Loucy (cell line): ENCODE measurements around the gene RCAN3.

Experiments used
- H2AFZ ChIP-seq: fragments of 200-600 bp; sonication (generic); 2 replicates; pipeline ENCODE4 v1.6.0; 2016; ENCODE audit warnings: antibody characterized with exemption, mild to moderate bottlenecking, low read length, moderate library complexity
- H3F3A ChIP-seq: fragments of 200-600 bp; 2 replicates; pipeline ENCODE4 v1.6.0; 2016; ENCODE audit warnings: antibody characterized with exemption, low read depth, mild to moderate bottlenecking
- H3K27me3 ChIP-seq: fragments of 200-600 bp; sonication (generic); 2 replicates; pipeline ENCODE4 v1.6.1; 2014; ENCODE audit warnings: low read length, mild to moderate bottlenecking; ENCODE audit not compliant: insufficient read depth, poor library complexity, severe bottlenecking
- H3K36me3 ChIP-seq: fragments of 200-600 bp; sonication (generic); 2 replicates; pipeline ENCODE4 v1.6.1; 2016; ENCODE audit warnings: low read length; ENCODE audit not compliant: insufficient read depth
- H3K4me1 ChIP-seq: fragments of 200-600 bp; sonication (generic); 2 replicates; pipeline ENCODE4 v1.5.1; 2014; ENCODE audit warnings: low read length, mild to moderate bottlenecking; ENCODE audit not compliant: insufficient read depth, poor library complexity, severe bottlenecking
- H3K4me2 ChIP-seq: fragments of 200-600 bp; sonication (generic); 2 replicates; pipeline ENCODE4 v1.6.0; 2014; ENCODE audit warnings: antibody characterized with exemption, low read length, low read depth, mild to moderate bottlenecking; ENCODE audit not compliant: poor library complexity, severe bottlenecking
- H3K4me3 ChIP-seq: fragments of 200-600 bp; sonication (generic); 2 replicates; pipeline ENCODE4 v1.5.1; 2014; ENCODE audit warnings: low read length, mild to moderate bottlenecking, mixed read lengths; ENCODE audit not compliant: poor library complexity, severe bottlenecking
- H3K79me2 ChIP-seq: fragments of 200-600 bp; sonication (generic); 2 replicates; pipeline ENCODE4 v1.6.1; 2014; ENCODE audit warnings: low read length; ENCODE audit not compliant: insufficient read depth
- H3K9ac ChIP-seq: fragments of 200-600 bp; sonication (generic); 2 replicates; pipeline ENCODE4 v1.6.0; 2014; ENCODE audit warnings: mild to moderate bottlenecking, low read depth, low read length, moderate library complexity; ENCODE audit not compliant: poor library complexity, severe bottlenecking
- H3K9me2 ChIP-seq: fragments of 200-600 bp; sonication (generic); replicated peaks from 2 replicates; pipeline ENCODE4 v1.6.1; 2016; ENCODE audit warnings: low read depth, low read length, mixed read lengths
- H3K9me3 ChIP-seq: fragments of 200-600 bp; sonication (generic); 2 replicates; pipeline ENCODE4 v1.6.1; 2014; ENCODE audit warnings: mild to moderate bottlenecking, antibody characterized with exemption, low read length, low read depth; ENCODE audit not compliant: insufficient read depth
- H4K20me1 ChIP-seq: fragments of 200-600 bp; sonication (generic); 2 replicates; pipeline ENCODE4 v1.6.0; 2014; ENCODE audit warnings: antibody characterized with exemption, low read length, mild to moderate bottlenecking; ENCODE audit not compliant: insufficient read depth, poor library complexity, severe bottlenecking
- EZH2phosphoT487 ChIP-seq: fragments of 200-600 bp; IDR thresholded peaks from 2 replicates; pipeline ENCODE4 v1.6.1; 2018; ENCODE audit warnings: antibody characterized with exemption, mild to moderate bottlenecking, moderate library complexity, borderline replicate concordance
- TF ChIP-seq, protein P1 (sequence below): fragments of 200-600 bp; sonication (generic); conservative IDR thresholded peaks from 2 replicates; pipeline ENCODE4 v1.5.1; 2014; ENCODE audit warnings: mild to moderate bottlenecking, antibody characterized with exemption, low read length

The RCAN3 gene

DNA sequence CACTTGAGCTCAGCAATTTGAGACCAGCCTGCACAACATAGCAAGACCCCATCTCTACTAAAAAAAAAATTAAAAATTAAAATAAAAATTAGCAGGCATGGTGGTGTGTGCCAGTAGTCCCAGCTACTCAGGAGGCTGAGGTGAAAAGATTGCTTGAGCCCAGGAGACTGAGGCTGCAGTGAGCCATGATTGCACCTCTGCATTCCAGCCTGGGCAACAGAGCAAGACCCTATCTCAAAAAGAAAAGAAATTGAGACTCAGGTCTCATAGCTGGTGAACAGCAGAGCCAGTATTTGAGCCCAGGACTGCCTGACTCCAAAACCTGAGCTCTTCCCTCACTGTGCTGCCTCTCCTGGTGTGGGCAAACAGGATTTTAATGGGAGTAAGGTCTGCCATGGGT, 28.4 kb upstream of the RCAN3 start:
- H3K36me3 ChIP-seq = no peaks in the 10 kb centered on the region; the same call in 1 of the 2 replicates
- H3K4me1 ChIP-seq = peaks cover 12% of the 10 kb centered on the region
- no peaks in the 10 kb centered on the region for H3K79me2 ChIP-seq
- no peaks in the 10 kb centered on the region for H3K9me3 ChIP-seq
- H3K9ac ChIP-seq = no peak overlapping the region
- no peaks in the 10 kb centered on the region for H3F3A ChIP-seq
- H4K20me1 ChIP-seq = no peaks in the 10 kb centered on the region
- no peak overlapping the region for H2AFZ ChIP-seq
- TF ChIP-seq, protein P1, sequence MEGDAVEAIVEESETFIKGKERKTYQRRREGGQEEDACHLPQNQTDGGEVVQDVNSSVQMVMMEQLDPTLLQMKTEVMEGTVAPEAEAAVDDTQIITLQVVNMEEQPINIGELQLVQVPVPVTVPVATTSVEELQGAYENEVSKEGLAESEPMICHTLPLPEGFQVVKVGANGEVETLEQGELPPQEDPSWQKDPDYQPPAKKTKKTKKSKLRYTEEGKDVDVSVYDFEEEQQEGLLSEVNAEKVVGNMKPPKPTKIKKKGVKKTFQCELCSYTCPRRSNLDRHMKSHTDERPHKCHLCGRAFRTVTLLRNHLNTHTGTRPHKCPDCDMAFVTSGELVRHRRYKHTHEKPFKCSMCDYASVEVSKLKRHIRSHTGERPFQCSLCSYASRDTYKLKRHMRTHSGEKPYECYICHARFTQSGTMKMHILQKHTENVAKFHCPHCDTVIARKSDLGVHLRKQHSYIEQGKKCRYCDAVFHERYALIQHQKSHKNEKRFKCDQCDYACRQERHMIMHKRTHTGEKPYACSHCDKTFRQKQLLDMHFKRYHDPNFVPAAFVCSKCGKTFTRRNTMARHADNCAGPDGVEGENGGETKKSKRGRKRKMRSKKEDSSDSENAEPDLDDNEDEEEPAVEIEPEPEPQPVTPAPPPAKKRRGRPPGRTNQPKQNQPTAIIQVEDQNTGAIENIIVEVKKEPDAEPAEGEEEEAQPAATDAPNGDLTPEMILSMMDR = no peak
- TF ChIP-seq EZH2phosphoT487 = no peak
- H3K4me2 ChIP-seq = no peak overlapping the region
- no peaks in the 10 kb centered on the region for H3K9me2 ChIP-seq
- H3K4me3 ChIP-seq = no peak overlapping the region
- H3K27me3 ChIP-seq = no peaks in the 10 kb centered on the region

DNA sequence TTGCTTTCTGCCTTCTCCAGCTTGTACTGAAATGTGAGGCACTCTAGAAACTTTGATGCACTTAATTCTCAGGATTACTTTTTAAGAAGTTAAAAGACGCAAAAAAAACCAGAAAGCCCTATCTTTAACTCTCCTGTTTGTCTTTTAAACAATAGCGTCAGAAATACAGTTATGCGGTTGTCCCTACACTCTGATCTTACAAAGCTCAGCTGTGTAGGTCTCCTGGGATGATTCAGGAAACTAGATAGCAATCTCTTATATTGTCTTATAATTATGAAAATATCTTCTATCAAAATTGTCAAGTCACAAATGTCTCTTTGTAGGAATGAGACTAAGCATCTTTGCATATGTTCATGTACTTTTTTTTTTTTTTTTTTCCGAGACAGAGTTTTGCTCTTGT, 26.9 kb upstream of the RCAN3 start:
- no peak for TF ChIP-seq EZH2phosphoT487
- TF ChIP-seq, protein P1 = no peak
- no peaks in the 10 kb centered on the region for H3K9me3 ChIP-seq
- no peaks in the 10 kb centered on the region for H3K27me3 ChIP-seq
- H3K4me3 ChIP-seq = no peak overlapping the region
- H3K9me2 ChIP-seq = no peaks in the 10 kb centered on the region
- H3K36me3 ChIP-seq = no peaks in the 10 kb centered on the region
- H3K79me2 ChIP-seq = no peaks in the 10 kb centered on the region
- H3K4me2 ChIP-seq = no peak overlapping the region
- H4K20me1 ChIP-seq = no peaks in the 10 kb centered on the region
- no peaks in the 10 kb centered on the region for H3F3A ChIP-seq
- H3K9ac ChIP-seq = no peak overlapping the region
- no peak overlapping the region for H2AFZ ChIP-seq
- peaks cover 22% of the 10 kb centered on the region for H3K4me1 ChIP-seq

DNA sequence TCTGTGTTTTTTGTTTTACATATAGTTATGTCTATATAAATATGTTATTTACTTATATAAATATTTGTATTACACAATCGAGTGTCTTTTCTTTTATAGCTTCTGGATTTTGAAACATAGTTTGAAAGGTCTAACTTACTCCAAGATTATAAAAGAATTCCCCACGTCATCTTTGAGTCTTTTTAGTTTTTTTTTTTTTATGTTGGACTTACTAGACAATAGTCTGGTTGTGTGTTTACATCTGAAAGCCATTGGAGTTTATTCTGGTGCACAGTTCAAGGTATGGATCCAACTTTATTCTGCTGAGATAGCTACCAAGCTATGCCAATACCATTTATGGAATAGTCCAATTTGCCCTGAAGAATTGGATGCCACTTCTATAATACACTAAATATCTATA, 26.1 kb upstream of the RCAN3 start:
- Histone ChIP-seq H3K4me2 (no peak overlapping the region), H3K27me3 (no peaks in the 10 kb centered on the region), H3K9me2 (no peaks in the 10 kb centered on the region), H3K4me3 (no peak overlapping the region), H2AFZ (no peak overlapping the region), H3K9ac (no peak overlapping the region), H3K4me1 (peaks cover 30% of the 10 kb centered on the region), H3F3A (peaks cover 3% of the 10 kb centered on the region; the same call in 1 of the 2 replicates), H3K9me3 (no peaks in the 10 kb centered on the region), H4K20me1 (no peaks in the 10 kb centered on the region), H3K79me2 (no peaks in the 10 kb centered on the region), H3K36me3 (no peaks in the 10 kb centered on the region)
- TF ChIP-seq, protein P1 = no peak
- TF ChIP-seq EZH2phosphoT487 = no peak
